ENCODE measurements around the gene CTCFL. TPM values are rescaled to one million over a fixed set of nuclear protein-coding genes. Genes with fewer than 3 reads are reported as not detected.

Gene CTCFL
- total and polyA plus RNA-seq, 2 donors (not counting 3 experiments of a cell fraction or from before 2014, with no cell fraction given): not detected

GRCh38 chr20:57459897-57460296 is 65.0 kb downstream of the CTCFL start:
- Histone ChIP-seq H3K27me3 (ENCODE audit: control insufficient read depth in 2 of 2, insufficient read depth in 2 of 2, low read length in 2 of 2) (no peaks in the 10 kb centered on the region), H3K9ac (replicated peaks; ENCODE audit: extremely low read depth, insufficient read depth, low read length) (no peak overlapping the region), H3K9me3 (replicated peaks; ENCODE audit: control insufficient read depth, insufficient read depth, low read length) (no peaks in the 10 kb centered on the region), H2AFZ (ENCODE audit: low read depth, low read length) (no peak overlapping the region), H3K4me1 (ENCODE audit: control insufficient read depth, extremely low read depth, insufficient read depth, low read length) (no peaks in the 10 kb centered on the region), H3K36me3 (ENCODE audit: control insufficient read depth in 2 of 2, extremely low read depth in 1 of 2, insufficient read depth in 2 of 2, low read length in 2 of 2) (no peaks in the 10 kb centered on the region), H4K20me1 (replicated peaks; ENCODE audit: control insufficient read depth, extremely low read depth, insufficient read depth, low read length) (no peaks in the 10 kb centered on the region), H3K79me2 (ENCODE audit: control insufficient read depth, insufficient read depth, low read length) (no peaks in the 10 kb centered on the region), H3K27ac (ENCODE audit: insufficient read depth, low read depth, low read length) (no peak overlapping the region), H3K4me2 (ENCODE audit: insufficient read depth, low read length) (no peak overlapping the region), H3K9me1 (replicated peaks; ENCODE audit: control insufficient read depth, extremely low read depth, insufficient read depth, low read length) (no peaks in the 10 kb centered on the region), H3K4me3 (replicated peaks in 1 of 3; ENCODE audit: insufficient read depth in 1 of 3, low read depth in 1 of 3, low read length in 3 of 3) (no peak overlapping the region)
- intact Hi-C loops (cut with micrococcal nuclease): no loop called here
- POLR2A ChIA-PET: no interaction called here
- FAIRE-seq (no peak), DNase-seq (ENCODE audit: low read depth, low spot score) (no peak)
- BruUV-seq (replicated peaks): no TSS peak
- dilution Hi-C loops (cut with MboI; ENCODE audit: extremely low pct_ligation_motif_present, low sequenced_read_pairs): no loop called here
- TF ChIP-seq MYC (IDR thresholded peaks at IDR 0.05; ENCODE audit: low read depth, low read length): no peak
- no peak for TF ChIP-seq EZH2 (IDR thresholded peaks at IDR 0.05; ENCODE audit: borderline replicate concordance, low read depth, low read length, severe bottlenecking)
- no peak for TF ChIP-seq GATA2 (IDR thresholded peaks at IDR 0.05; ENCODE audit: insufficient read depth, insufficient read length, low read depth, low read length)
- no peak for TF ChIP-seq JUN (IDR thresholded peaks at IDR 0.05; ENCODE audit: borderline replicate concordance, insufficient read depth, insufficient read length, low read depth)
- TF ChIP-seq CTCF (IDR thresholded peaks at IDR 0.05; ENCODE audit: extremely low read depth in 1 of 2, insufficient read depth in 1 of 2, low read depth in 1 of 2, low read length in 2 of 2): no peak
- no peak for TF ChIP-seq POLR2A (IDR thresholded peaks at IDR 0.05; ENCODE audit: low read depth, low read length)
- TF ChIP-seq POLR2AphosphoS5 (IDR thresholded peaks at IDR 0.05; ENCODE audit: insufficient read depth, low read depth, low read length): no peak
- TF ChIP-seq MAX (IDR thresholded peaks at IDR 0.05; ENCODE audit: insufficient read depth, insufficient read length): no peak
- TF ChIP-seq FOS (IDR thresholded peaks at IDR 0.05; ENCODE audit: borderline replicate concordance, insufficient read depth, low read length): no peak
- CTCF ChIA-PET: no interaction called here

All from endothelial cell of umbilical vein (primary cell).